SK-N-SH (cell line): ENCODE results near the gene HTT. TPM values are rescaled to one million over a fixed set of nuclear protein-coding genes. Genes with fewer than 3 reads are reported as not detected.
A peak's percentile ranks its signal among the peaks of the same experiment; 100 is the strongest.

Experiments
- CTCF ChIA-PET: fragments of 300-600, 350-600 bp; formaldehyde crosslinking; extraction: SDS; loops from one replicate; lab custom pipeline; 2021; lab: Yijun Ruan, JAX
- POLR2A ChIA-PET: fragments of 350-600 bp; sonication (Branson Sonifier 250); formaldehyde crosslinking; extraction: SDS; loops from one replicate; lab custom pipeline; 2020; ENCODE audit warnings: antibody characterized with exemption, inconsistent platforms; lab: Yijun Ruan, JAX
- DNase-seq: peaks from one replicate; pipeline ENCODE4 v3.0.0; 2012
- H2AFZ ChIP-seq: fragments of 200-600 bp; sonication (generic); 2 replicates; pipeline ENCODE4 v1.8.1; 2016; ENCODE audit warnings: antibody characterized with exemption, mild to moderate bottlenecking, low read depth
- H3F3A ChIP-seq: fragments of 200-600 bp; sonication (generic); replicated peaks from 2 replicates; pipeline ENCODE3; 2016; ENCODE audit warnings: antibody characterized with exemption, mild to moderate bottlenecking; ENCODE audit not compliant: insufficient read depth
- H3K27ac ChIP-seq, 2 experiments: fragments of 200-500 bp in 1 of 2; fragments of 200-600 bp in 1 of 2; sonication (Bioruptor generic) in 1 of 2; sonication (generic), shearing (Covaris generic) in 1 of 2; 2 replicates each; pipeline versions ENCODE4 v1.5.1 to v1.6.1; 2014 to 2016; ENCODE audit warnings: low read depth in 2 of 2, inconsistent platforms in 1 of 2, low read length in 1 of 2, mild to moderate bottlenecking in 1 of 2, mixed read lengths in 1 of 2
- H3K27me3 ChIP-seq: fragments of 200-600 bp; sonication (generic), shearing (Covaris generic); 2 replicates; pipeline ENCODE4 v1.6.1; 2016; ENCODE audit warnings: mixed run types; ENCODE audit not compliant: insufficient read depth
- H3K36me3 ChIP-seq, 2 experiments: fragments of 200-500 bp in 1 of 2; fragments of 200-600 bp in 1 of 2; sonication (Bioruptor generic) in 1 of 2; sonication (generic) in 1 of 2; replicated peaks in 1 of 2; 2 replicates each; pipeline versions ENCODE3 to v1.5.1; 2014 to 2016; ENCODE audit warnings: low read length in 1 of 2, mild to moderate bottlenecking in 1 of 2; ENCODE audit not compliant: insufficient read depth in 2 of 2, control insufficient read depth in 1 of 2
- H3K4me1 ChIP-seq, 2 experiments: fragments of 200-500 bp in 1 of 2; fragments of 200-600 bp in 1 of 2; sonication (Bioruptor generic) in 1 of 2; sonication (generic), shearing (Covaris generic) in 1 of 2; 2 replicates each; pipeline versions ENCODE4 v1.5.1 to v1.6.1; 2014 to 2016; ENCODE audit warnings: low read depth in 1 of 2, low read length in 1 of 2, mixed run types in 1 of 2; ENCODE audit not compliant: insufficient read depth in 2 of 2, control insufficient read depth in 1 of 2
- H3K4me2 ChIP-seq: fragments of 200-600 bp; sonication (generic), shearing (Covaris generic); 2 replicates; pipeline ENCODE4 v1.6.1; 2017; ENCODE audit warnings: mixed run types
- H3K4me3 ChIP-seq, 2 experiments: fragments of 200-500 bp in 1 of 2; fragments of 200-600 bp in 1 of 2; sonication (Bioruptor generic) in 1 of 2; sonication (generic), shearing (Covaris generic) in 1 of 2; 2 replicates each; pipeline versions ENCODE4 v1.5.1 to v1.8.1; 2014 to 2016; ENCODE audit warnings: low read depth in 2 of 2, inconsistent platforms in 1 of 2, low read length in 1 of 2, mild to moderate bottlenecking in 1 of 2, mixed read lengths in 1 of 2, moderate library complexity in 1 of 2
- H3K79me2 ChIP-seq: fragments of 200-600 bp; sonication (generic); 2 replicates; pipeline ENCODE4 v1.8.1; 2017; ENCODE audit warnings: mild to moderate bottlenecking; ENCODE audit not compliant: insufficient read depth
- H3K9ac ChIP-seq: fragments of 200-600 bp; sonication (generic); 2 replicates; pipeline ENCODE4 v1.6.1; 2017; ENCODE audit warnings: mixed run types
- H3K9me2 ChIP-seq: fragments of 200-600 bp; sonication (generic); 2 replicates; pipeline ENCODE4 v1.6.1; 2017; ENCODE audit warnings: mixed run types
- H3K9me3 ChIP-seq: fragments of 200-600 bp; sonication (generic); 2 replicates; pipeline ENCODE4 v1.6.1; 2017; ENCODE audit warnings: mixed run types, mild to moderate bottlenecking, moderate library complexity
- H4K20me1 ChIP-seq: fragments of 200-600 bp; sonication (generic); 2 replicates; pipeline ENCODE4 v1.6.1; 2017; ENCODE audit warnings: mild to moderate bottlenecking, mixed run types; ENCODE audit not compliant: insufficient read depth
- CHD2 ChIP-seq: fragments of 150-350 bp; IDR thresholded peaks from 2 replicates; pipeline ENCODE4 v1.6.1; 2018; ENCODE audit warnings: low read length; ENCODE audit not compliant: partially characterized antibody
- FOSL2 ChIP-seq: IDR thresholded peaks from 2 replicates; pipeline ENCODE4 v1.4.0; 2012; ENCODE audit warnings: low read depth, mild to moderate bottlenecking, moderate library complexity, borderline replicate concordance
- FOXJ3 ChIP-seq: sonication (generic); formaldehyde crosslinking; IDR thresholded peaks from 2 replicates; pipeline ENCODE4 v1.5.1; 2020; ENCODE audit warnings: mild to moderate bottlenecking, missing genetic modification reagents
- FOXM1 ChIP-seq: IDR thresholded peaks from 2 replicates; pipeline ENCODE4 v1.4.0; 2012; ENCODE audit warnings: low read depth, mild to moderate bottlenecking
- GABPA ChIP-seq: IDR thresholded peaks from 2 replicates; pipeline ENCODE4 v1.4.0; 2012; ENCODE audit warnings: low read depth, mild to moderate bottlenecking
- MEF2A ChIP-seq: IDR thresholded peaks from 2 replicates; pipeline ENCODE4 v1.4.0; 2012; ENCODE audit warnings: low read depth, borderline replicate concordance
- MXI1 ChIP-seq: IDR thresholded peaks from 2 replicates; pipeline ENCODE4 v1.6.1; 2012; ENCODE audit warnings: mild to moderate bottlenecking, low read depth, low read length, improper control_type of control experiment
- RFX5 ChIP-seq: IDR thresholded peaks from 2 replicates; pipeline ENCODE4 v1.6.1; 2012; ENCODE audit warnings: mild to moderate bottlenecking, improper control_type of control experiment, low read length
- RXRA ChIP-seq: IDR thresholded peaks from 2 replicates; pipeline ENCODE4 v1.4.0; 2012; ENCODE audit warnings: low read depth, mild to moderate bottlenecking, borderline replicate concordance
- SMC3 ChIP-seq: IDR thresholded peaks from 2 replicates; pipeline ENCODE4 v1.6.1; 2012; ENCODE audit warnings: low read depth, low read length, improper control_type of control experiment
- TEAD4 ChIP-seq: IDR thresholded peaks from 2 replicates; pipeline ENCODE4 v1.4.0; 2012; ENCODE audit warnings: mild to moderate bottlenecking, borderline replicate concordance; ENCODE audit not compliant: insufficient read depth
- WGBS: methylation state at CpG from one replicate; pipeline ENCODE4 v1.1.6; 2017; ENCODE audit warnings: low lambda C conversion rate; 5-methylcytosine and 5-hydroxymethylcytosine counted together
- polyA plus RNA-seq, 3 experiments: library from polyadenylated mRNA; depleted of rRNA; stranded (reverse); fragments of >200 nt; gene quantifications; 2 replicates each; pipeline ENCODE4 v1.2.3, GENCODE V29; 2012
- TF ChIP-seq, protein P1 (sequence below): fragments of 200-600 bp; sonication (generic); IDR thresholded peaks from 2 replicates; pipeline ENCODE4 v1.6.1; 2017; ENCODE audit warnings: antibody characterized with exemption, mild to moderate bottlenecking, moderate library complexity
- TF ChIP-seq, protein P2 (sequence below): IDR thresholded peaks from 2 replicates; pipeline ENCODE4 v1.4.0; 2012; ENCODE audit warnings: low read depth, borderline replicate concordance
- TF ChIP-seq, protein P3 (sequence below): IDR thresholded peaks from 2 replicates; pipeline ENCODE4; 2012
- TF ChIP-seq, protein P4 (sequence below): IDR thresholded peaks from 2 replicates; pipeline ENCODE4 v1.4.0; 2012; ENCODE audit warnings: low read depth

Gene HTT
- polyA plus RNA-seq, 1 of the 3 experiments (the other 2 are of a cell fraction), result 11.3 TPM

DNA sequence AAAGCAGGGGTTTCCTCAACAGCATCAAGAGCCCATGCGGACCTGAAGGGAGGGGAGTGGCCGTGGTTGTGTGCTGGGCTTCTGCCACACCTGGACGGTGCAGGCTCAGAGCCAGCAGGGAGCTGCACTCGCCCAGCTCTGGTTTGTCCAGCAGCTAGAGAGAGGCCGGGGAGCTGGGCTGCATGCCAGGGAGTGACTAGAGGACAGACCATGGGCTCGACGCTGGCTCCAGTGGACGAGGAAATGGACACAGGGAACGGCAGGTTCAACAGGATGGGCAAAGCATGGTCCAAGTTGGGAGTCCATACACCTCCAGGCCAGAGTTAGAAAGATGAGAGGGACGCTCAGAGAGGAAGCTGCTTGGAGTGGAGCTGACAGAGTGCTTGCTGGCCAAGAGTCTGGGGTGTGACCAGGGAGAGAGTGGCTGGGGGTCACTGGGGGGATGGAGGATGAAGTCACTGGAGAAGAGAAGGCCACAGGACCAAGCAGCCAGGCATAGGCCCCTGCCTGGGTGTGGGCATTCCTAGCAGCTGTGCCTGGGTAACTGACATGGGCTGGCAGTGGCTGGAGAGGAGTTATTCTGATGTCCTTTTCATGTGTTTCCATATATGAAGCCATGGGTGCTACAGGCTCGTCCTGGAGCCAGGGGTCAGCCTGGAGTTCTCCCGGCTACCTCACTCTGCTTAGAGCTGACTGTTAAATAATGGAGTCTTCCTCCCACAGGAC is 43.0 kb upstream of the HTT start:
- TF ChIP-seq SMC3 (no peak), MEF2A (no peak), RXRA (no peak), CHD2 (no peak), TEAD4 (no peak), FOXJ3 (CRISPR knock-in tag) (no peak), RFX5 (no peak), MXI1 (no peak), GABPA (no peak), FOXM1 (no peak), FOSL2 (no peak)
- TF ChIP-seq, protein P1, sequence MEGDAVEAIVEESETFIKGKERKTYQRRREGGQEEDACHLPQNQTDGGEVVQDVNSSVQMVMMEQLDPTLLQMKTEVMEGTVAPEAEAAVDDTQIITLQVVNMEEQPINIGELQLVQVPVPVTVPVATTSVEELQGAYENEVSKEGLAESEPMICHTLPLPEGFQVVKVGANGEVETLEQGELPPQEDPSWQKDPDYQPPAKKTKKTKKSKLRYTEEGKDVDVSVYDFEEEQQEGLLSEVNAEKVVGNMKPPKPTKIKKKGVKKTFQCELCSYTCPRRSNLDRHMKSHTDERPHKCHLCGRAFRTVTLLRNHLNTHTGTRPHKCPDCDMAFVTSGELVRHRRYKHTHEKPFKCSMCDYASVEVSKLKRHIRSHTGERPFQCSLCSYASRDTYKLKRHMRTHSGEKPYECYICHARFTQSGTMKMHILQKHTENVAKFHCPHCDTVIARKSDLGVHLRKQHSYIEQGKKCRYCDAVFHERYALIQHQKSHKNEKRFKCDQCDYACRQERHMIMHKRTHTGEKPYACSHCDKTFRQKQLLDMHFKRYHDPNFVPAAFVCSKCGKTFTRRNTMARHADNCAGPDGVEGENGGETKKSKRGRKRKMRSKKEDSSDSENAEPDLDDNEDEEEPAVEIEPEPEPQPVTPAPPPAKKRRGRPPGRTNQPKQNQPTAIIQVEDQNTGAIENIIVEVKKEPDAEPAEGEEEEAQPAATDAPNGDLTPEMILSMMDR, result no peak
- TF ChIP-seq, protein P2, sequence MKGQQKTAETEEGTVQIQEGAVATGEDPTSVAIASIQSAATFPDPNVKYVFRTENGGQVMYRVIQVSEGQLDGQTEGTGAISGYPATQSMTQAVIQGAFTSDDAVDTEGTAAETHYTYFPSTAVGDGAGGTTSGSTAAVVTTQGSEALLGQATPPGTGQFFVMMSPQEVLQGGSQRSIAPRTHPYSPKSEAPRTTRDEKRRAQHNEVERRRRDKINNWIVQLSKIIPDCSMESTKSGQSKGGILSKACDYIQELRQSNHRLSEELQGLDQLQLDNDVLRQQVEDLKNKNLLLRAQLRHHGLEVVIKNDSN, result no peak
- TF ChIP-seq, protein P3, sequence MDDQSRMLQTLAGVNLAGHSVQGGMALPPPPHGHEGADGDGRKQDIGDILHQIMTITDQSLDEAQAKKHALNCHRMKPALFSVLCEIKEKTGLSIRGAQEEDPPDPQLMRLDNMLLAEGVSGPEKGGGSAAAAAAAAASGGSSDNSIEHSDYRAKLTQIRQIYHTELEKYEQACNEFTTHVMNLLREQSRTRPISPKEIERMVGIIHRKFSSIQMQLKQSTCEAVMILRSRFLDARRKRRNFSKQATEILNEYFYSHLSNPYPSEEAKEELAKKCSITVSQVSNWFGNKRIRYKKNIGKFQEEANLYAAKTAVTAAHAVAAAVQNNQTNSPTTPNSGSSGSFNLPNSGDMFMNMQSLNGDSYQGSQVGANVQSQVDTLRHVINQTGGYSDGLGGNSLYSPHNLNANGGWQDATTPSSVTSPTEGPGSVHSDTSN, result no peak
- TF ChIP-seq, protein P4, sequence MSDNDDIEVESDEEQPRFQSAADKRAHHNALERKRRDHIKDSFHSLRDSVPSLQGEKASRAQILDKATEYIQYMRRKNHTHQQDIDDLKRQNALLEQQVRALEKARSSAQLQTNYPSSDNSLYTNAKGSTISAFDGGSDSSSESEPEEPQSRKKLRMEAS, result no peak
- H3K27ac ChIP-seq, result no peak overlapping the region
- no peaks in the 10 kb centered on the region for H3K9me2 ChIP-seq
- H3F3A ChIP-seq, result no peaks in the 10 kb centered on the region
- POLR2A ChIA-PET, result interaction anchor here (0.6 kb wide), 1 partner anchor 68 kb away, joined by 3 read pairs; the partner anchor contains the start of genes GRK4 and NOP14
- WGBS, result 58% methylated on average over 11 of the region's 12 CpGs
- peaks cover 0 to 11% of the 10 kb centered on the region in 2 experiments; a peak in 1 of 4 replicates for H3K4me1 ChIP-seq
- no peak overlapping the region for H3K4me2 ChIP-seq
- DNase-seq, result peak; percentile 53
- CTCF ChIA-PET, result interaction anchor here (0.9 to 3.5 kb wide), 4 partner anchors 9 to 53 kb away, joined by 3 to 16 read pairs (median 11); no protein-coding TSS in a partner anchor
- H3K36me3 ChIP-seq, result no peaks in the 10 kb centered on the region
- no peak overlapping the region for H2AFZ ChIP-seq
- H3K79me2 ChIP-seq, result no peaks in the 10 kb centered on the region
- H3K9ac ChIP-seq, result no peak overlapping the region
- no peaks in the 10 kb centered on the region for H4K20me1 ChIP-seq
- H3K9me3 ChIP-seq, result no peaks in the 10 kb centered on the region
- no peaks in the 10 kb centered on the region for H3K27me3 ChIP-seq
- no peak overlapping the region for H3K4me3 ChIP-seq
